Measurements from ENCODE around the gene KSR1.

GRCh38 chr17:27624539-27624938 lies 168.3 kb downstream of the KSR1 start:
- TF ChIP-seq EZH2 (IDR thresholded peaks at IDR 0.05; ENCODE audit: low read depth) (no peak), CTCF (conservative IDR thresholded peaks at IDR 0.05) (no peak)
